ENCODE data around the gene TSPEAR.

TSPEAR gene

GRCh38 chr21:44735821-44736220, 24.4 kb upstream of the TSPEAR start:
- ATAC-seq, result no peak
- TF ChIP-seq TOX (CRISPR knock-in tag; IDR thresholded peaks at IDR 0.05; ENCODE audit: borderline replicate concordance), result no peak
- TF ChIP-seq ZFP3 (CRISPR knock-in tag; IDR thresholded peaks at IDR 0.05), result no peak
- no peak for TF ChIP-seq RARB (CRISPR knock-in tag; IDR thresholded peaks at IDR 0.05)
- no peak for TF ChIP-seq GLIS3 (CRISPR knock-in tag; IDR thresholded peaks at IDR 0.05)
- no peak for TF ChIP-seq ARNTL (CRISPR knock-in tag; IDR thresholded peaks at IDR 0.05; ENCODE audit: borderline replicate concordance, low read depth)
- no peak for TF ChIP-seq ZFP30 (CRISPR knock-in tag; IDR thresholded peaks at IDR 0.05)
- TF ChIP-seq CSRNP3 (CRISPR knock-in tag; IDR thresholded peaks at IDR 0.05), result no peak
- TF ChIP-seq ZC3H10 (CRISPR knock-in tag; IDR thresholded peaks at IDR 0.05), result no peak
- TF ChIP-seq PPARA (CRISPR knock-in tag; IDR thresholded peaks at IDR 0.05; ENCODE audit: borderline replicate concordance), result no peak
- TF ChIP-seq ZNF70 (CRISPR knock-in tag; IDR thresholded peaks at IDR 0.05), result no peak
- TF ChIP-seq CSDC2 (CRISPR knock-in tag; IDR thresholded peaks at IDR 0.05), result no peak
- TF ChIP-seq ZNF565 (CRISPR knock-in tag; conservative IDR thresholded peaks at IDR 0.05; ENCODE audit: low read depth), result no peak
- no peak for TF ChIP-seq SNAI2 (CRISPR knock-in tag; IDR thresholded peaks at IDR 0.05)
- TF ChIP-seq CREB5 (CRISPR knock-in tag; IDR thresholded peaks at IDR 0.05; ENCODE audit: low read depth), result no peak

GRCh38 chr21:44734841-44735240, 23.5 kb upstream of the TSPEAR start:
- no peak for ATAC-seq
- TF ChIP-seq CSDC2 (CRISPR knock-in tag; IDR thresholded peaks at IDR 0.05) (no peak), TOX (CRISPR knock-in tag; IDR thresholded peaks at IDR 0.05; ENCODE audit: borderline replicate concordance) (no peak), OSR1 (CRISPR knock-in tag; IDR thresholded peaks at IDR 0.05) (no peak), BACH2 (CRISPR knock-in tag; IDR thresholded peaks at IDR 0.05; ENCODE audit: borderline replicate concordance) (no peak), CSRNP3 (CRISPR knock-in tag; IDR thresholded peaks at IDR 0.05) (no peak)

GRCh38 chr21:44734026-44734745, 22.8 kb upstream of the TSPEAR start:
- ATAC-seq, result no peak
- TF ChIP-seq OSR1 (CRISPR knock-in tag; IDR thresholded peaks at IDR 0.05), result no peak
- TF ChIP-seq ZFP3 (CRISPR knock-in tag; IDR thresholded peaks at IDR 0.05), result no peak
- no peak for TF ChIP-seq CSRNP3 (CRISPR knock-in tag; IDR thresholded peaks at IDR 0.05)
- no peak for TF ChIP-seq ISL1 (CRISPR knock-in tag; IDR thresholded peaks at IDR 0.05)
- TF ChIP-seq ARNTL (CRISPR knock-in tag; IDR thresholded peaks at IDR 0.05; ENCODE audit: borderline replicate concordance, low read depth), result no peak
- TF ChIP-seq RARB (CRISPR knock-in tag; IDR thresholded peaks at IDR 0.05), result no peak
- TF ChIP-seq ZNF70 (CRISPR knock-in tag; IDR thresholded peaks at IDR 0.05), result no peak

- ATAC-seq, result no peak
- TF ChIP-seq ARNTL (CRISPR knock-in tag; IDR thresholded peaks at IDR 0.05; ENCODE audit: borderline replicate concordance, low read depth) (no peak), CREB5 (CRISPR knock-in tag; IDR thresholded peaks at IDR 0.05; ENCODE audit: low read depth) (no peak), BACH2 (CRISPR knock-in tag; IDR thresholded peaks at IDR 0.05; ENCODE audit: borderline replicate concordance) (no peak), GLIS3 (CRISPR knock-in tag; IDR thresholded peaks at IDR 0.05) (no peak)
These were observed 21.6 kb upstream of the TSPEAR start for GRCh38 chr21:44732956-44733355.

- ATAC-seq, result no peak
- TF ChIP-seq POU6F1 (CRISPR knock-in tag; IDR thresholded peaks at IDR 0.05; ENCODE audit: borderline replicate concordance, low read depth) (no peak), ESRRG (CRISPR knock-in tag; IDR thresholded peaks at IDR 0.05) (no peak), CSRNP3 (CRISPR knock-in tag; IDR thresholded peaks at IDR 0.05) (no peak), TOX (CRISPR knock-in tag; IDR thresholded peaks at IDR 0.05; ENCODE audit: borderline replicate concordance) (no peak), ZNF565 (CRISPR knock-in tag; conservative IDR thresholded peaks at IDR 0.05; ENCODE audit: low read depth) (no peak), RARB (CRISPR knock-in tag; IDR thresholded peaks at IDR 0.05) (no peak), TCF4 (CRISPR knock-in tag; IDR thresholded peaks at IDR 0.05; ENCODE audit: borderline replicate concordance) (no peak)
These were observed 20.9 kb upstream of the TSPEAR start for GRCh38 chr21:44732263-44732662.

Measured in SK-N-SH treated with all-trans-retinoic acid at 6 μM for 48 hours (cell line).